IMR-90 (cell line): ENCODE results near the gene ZBTB47. TPM values are rescaled to one million over a fixed set of nuclear protein-coding genes. Genes with fewer than 3 reads are reported as not detected.
A peak's percentile ranks its signal among the peaks of the same experiment; 100 is the strongest.

Experiments
- ATAC-seq: fragments of 200-7000 bp; cut with Tn5 transposase; 2 replicates; pipeline ENCODE4 v1.9.1; 2020; ENCODE audit warnings: low read depth, mild to moderate bottlenecking, moderate library complexity
- BruUV-seq: library from RNA; stranded (reverse); fragments of 400-500 nt; replicated peaks from 2 replicates; lab custom pipeline; 2021; lab: Mats Ljungman, UMichigan
- CTCF ChIA-PET: fragments of 300-600 bp; formaldehyde crosslinking; extraction: SDS; loops from one replicate; lab custom pipeline; 2021; ENCODE audit warnings: antibody characterized with exemption; lab: Yijun Ruan, JAX
- POLR2A ChIA-PET: fragments of 300-600 bp; sonication (Branson Sonifier 250); formaldehyde crosslinking; loops from one replicate; lab custom pipeline; 2022; ENCODE audit warnings: antibody characterized with exemption; ENCODE audit not compliant: unreplicated experiment; lab: Charles Lee
- DNase-seq: peaks from one replicate; pipeline ENCODE4 v3.0.0; 2013
- H2AFZ ChIP-seq: replicated peaks from 2 replicates; pipeline ENCODE3; 2013; ENCODE audit warnings: low read length, mild to moderate bottlenecking; ENCODE audit not compliant: poor library complexity
- H2AK5ac ChIP-seq: 2 replicates; pipeline ENCODE4 v1.6.1; 2013; ENCODE audit warnings: low read depth, low read length, inconsistent platforms
- H2AK9ac ChIP-seq: replicated peaks from 2 replicates; pipeline ENCODE3; 2013; ENCODE audit warnings: mild to moderate bottlenecking, low read depth, low read length, moderate library complexity; ENCODE audit not compliant: poor library complexity
- H2BK120ac ChIP-seq: 2 replicates; pipeline ENCODE4 v1.6.1; 2013; ENCODE audit warnings: low read depth, low read length, inconsistent platforms
- H2BK15ac ChIP-seq: 3 replicates; pipeline ENCODE4 v1.6.1; 2013; ENCODE audit warnings: low read depth, low read length, inconsistent platforms
- H2BK20ac ChIP-seq: 2 replicates; pipeline ENCODE4 v1.6.1; 2013; ENCODE audit warnings: low read depth, mild to moderate bottlenecking, inconsistent platforms, low read length, moderate library complexity
- H2BK5ac ChIP-seq: 2 replicates; pipeline ENCODE4 v1.6.1; 2013; ENCODE audit warnings: mild to moderate bottlenecking, low read depth, low read length, inconsistent platforms; ENCODE audit not compliant: poor library complexity, severe bottlenecking
- H3K14ac ChIP-seq: replicated peaks from 2 replicates; pipeline ENCODE4 v1.6.1; 2013; ENCODE audit warnings: low read depth, low read length, inconsistent platforms
- H3K18ac ChIP-seq: 2 replicates; pipeline ENCODE4 v1.6.1; 2013; ENCODE audit warnings: low read depth, low read length, control low read depth
- H3K23ac ChIP-seq: 2 replicates; pipeline ENCODE4 v1.6.1; 2013; ENCODE audit warnings: low read depth, low read length, inconsistent platforms
- H3K27ac ChIP-seq: 2 replicates; pipeline ENCODE4 v1.5.1; 2013; ENCODE audit warnings: mild to moderate bottlenecking, control low read depth, low read length; ENCODE audit not compliant: insufficient read depth
- H3K27me3 ChIP-seq: 2 replicates; pipeline ENCODE4 v1.6.1; 2013; ENCODE audit warnings: low read length; ENCODE audit not compliant: control insufficient read depth, insufficient read depth
- H3K36me3 ChIP-seq: 2 replicates; pipeline ENCODE4 v1.6.1; 2013; ENCODE audit warnings: low read length, mixed read lengths; ENCODE audit not compliant: control insufficient read depth, insufficient read depth
- H3K4ac ChIP-seq: 2 replicates; pipeline ENCODE4 v1.6.1; 2013; ENCODE audit warnings: low read depth, low read length, inconsistent platforms
- H3K4me1 ChIP-seq: 2 replicates; pipeline ENCODE4 v1.6.1; 2013; ENCODE audit warnings: low read length, mixed read lengths; ENCODE audit not compliant: control insufficient read depth, insufficient read depth
- H3K4me2 ChIP-seq: 2 replicates; pipeline ENCODE4 v1.6.1; 2013; ENCODE audit warnings: low read depth, mild to moderate bottlenecking, control low read depth, low read length, moderate library complexity
- H3K4me3 ChIP-seq: 2 replicates; pipeline ENCODE4 v1.5.1; 2013; ENCODE audit warnings: low read depth, mild to moderate bottlenecking, control low read depth, low read length, moderate library complexity; ENCODE audit not compliant: insufficient read depth
- H3K56ac ChIP-seq: 2 replicates; pipeline ENCODE4 v1.6.1; 2013; ENCODE audit warnings: low read length, inconsistent platforms; ENCODE audit not compliant: insufficient read depth; ENCODE audit errors: extremely low read depth
- H3K79me1 ChIP-seq, 2 experiments: 2 replicates each; pipeline ENCODE4 v1.6.1; 2013; ENCODE audit warnings: low read length in 2 of 2, inconsistent platforms in 1 of 2, low read depth in 1 of 2
- H3K9ac ChIP-seq: 2 replicates; pipeline ENCODE4 v1.6.1; 2013; ENCODE audit warnings: low read depth, low read length, control low read depth
- H3K9me1 ChIP-seq: 2 replicates; pipeline ENCODE4 v1.6.1; 2013; ENCODE audit warnings: low read length, inconsistent platforms; ENCODE audit not compliant: insufficient read depth
- H3K9me3 ChIP-seq: 2 replicates; pipeline ENCODE4 v1.6.1; 2013; ENCODE audit warnings: low read length; ENCODE audit not compliant: control insufficient read depth, insufficient read depth
- H4K20me1 ChIP-seq: 2 replicates; pipeline ENCODE4 v1.6.1; 2013; ENCODE audit warnings: low read length, inconsistent platforms; ENCODE audit not compliant: insufficient read depth
- H4K5ac ChIP-seq: 2 replicates; pipeline ENCODE4 v1.6.1; 2013; ENCODE audit warnings: mild to moderate bottlenecking, low read depth, low read length, control low read depth
- H4K8ac ChIP-seq, 2 experiments: 2 replicates each; pipeline ENCODE4 v1.6.1; 2013; ENCODE audit warnings: low read depth in 2 of 2, low read length in 2 of 2, control low read depth in 1 of 2, inconsistent platforms in 1 of 2
- H4K91ac ChIP-seq: 2 replicates; pipeline ENCODE4 v1.6.1; 2013; ENCODE audit warnings: low read depth, low read length, inconsistent platforms; ENCODE audit not compliant: insufficient read depth
- CHD1 ChIP-seq: IDR thresholded peaks from 2 replicates; pipeline ENCODE4 v1.6.1; 2012; ENCODE audit warnings: low read depth, low read length, improper control_type of control experiment
- NFE2L2 ChIP-seq: fragments of 150-350 bp; IDR thresholded peaks from 2 replicates; pipeline ENCODE4 v1.6.1; 2016; ENCODE audit warnings: low read depth, mild to moderate bottlenecking, low read length
- SMC3 ChIP-seq: fragments of 150-350 bp; IDR thresholded peaks from 2 replicates; pipeline ENCODE4 v1.6.1; 2016; ENCODE audit warnings: low read depth, mild to moderate bottlenecking, antibody characterized with exemption, low read length, moderate library complexity
- WGBS, 2 experiments: methylation state at CpG; one replicate each; pipeline versions ENCODE4 v1.1.5 to v1.1.7; 2013; ENCODE audit warnings: missing lambda C conversion rate in 2 of 2; ENCODE audit not compliant: insufficient read length in 1 of 2; ENCODE audit errors: extremely low coverage in 2 of 2; 5-methylcytosine and 5-hydroxymethylcytosine counted together
- dilution Hi-C: fragments of 300-500 bp; cut with HindIII; formaldehyde crosslinking; loops from one replicate; pipeline ENCODE4 v1.14.3; 2018; ENCODE audit warnings: low sequenced_read_pairs; ENCODE audit not compliant: unreplicated experiment
- in situ Hi-C: fragments of 300-500 bp; cut with MboI; formaldehyde crosslinking; loops from 3 replicates; pipeline ENCODE4 v1.14.3; 2019; ENCODE audit warnings: low sequenced_read_pairs, inconsistent platforms, mixed read lengths
- intact Hi-C: fragments of 100-400 bp; cut with micrococcal nuclease; formaldehyde crosslinking; loops from 2 replicates; pipeline ENCODE4 v1.10.0; 2022
- polyA plus RNA-seq, 3 experiments: library from polyadenylated mRNA; depleted of rRNA; stranded (reverse); fragments of >200 nt; gene quantifications; 2 replicates each; pipeline ENCODE4 v1.2.3, GENCODE V29; 2012; ENCODE audit warnings: low replicate concordance in 1 of 3
- total RNA-seq: library from RNA; depleted of rRNA; stranded (reverse); fragments of >200 nt; gene quantifications from 2 replicates; pipeline ENCODE4 v1.2.3, GENCODE V29; 2012
- TF ChIP-seq, protein P1 (sequence below): fragments of 150-350 bp; IDR thresholded peaks from 2 replicates; pipeline ENCODE4 v1.6.1; 2016; ENCODE audit warnings: low read depth, mild to moderate bottlenecking, low read length, moderate library complexity, borderline replicate concordance

ZBTB47 gene
- total and polyA plus RNA-seq, 2 of the 4 experiments (the other 2 are of a cell fraction), result 10.9 to 16.8 TPM

DNA sequence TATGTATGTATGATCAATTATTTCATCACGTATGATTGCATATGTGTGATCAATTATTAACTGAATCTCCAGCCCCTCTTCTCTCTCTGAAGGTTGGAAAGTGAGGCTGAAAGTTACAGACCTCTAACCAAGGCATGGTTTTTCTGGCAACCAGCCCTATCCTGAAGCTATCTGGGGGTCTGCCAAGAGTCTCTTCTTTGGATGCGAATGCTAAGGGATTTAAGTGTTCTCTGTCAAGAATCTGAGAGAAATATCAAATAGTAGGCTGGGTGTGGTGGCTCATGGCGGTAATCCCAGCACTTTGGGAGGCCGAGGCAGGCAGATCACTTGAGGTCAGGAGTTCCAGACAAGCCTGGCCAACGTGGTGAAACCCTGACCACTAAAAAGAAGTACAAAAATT, 44.9 kb upstream of the ZBTB47 start:
- peaks cover 56% of the 10 kb centered on the region for H4K20me1 ChIP-seq
- H3K4me3 ChIP-seq, result no peak overlapping the region
- no peak overlapping the region for H4K8ac ChIP-seq
- no peak overlapping the region for H3K4me2 ChIP-seq
- H2AK5ac ChIP-seq, result no peak overlapping the region
- DNase-seq, result peak; percentile 21
- H3K9ac ChIP-seq, result no peak overlapping the region
- in situ Hi-C loops (no loop called here), intact Hi-C loops (no loop called here), dilution Hi-C loops (no loop called here)
- peaks cover 9% of the 10 kb centered on the region for H3K9me1 ChIP-seq
- no peak overlapping the region for H3K4ac ChIP-seq
- no peak overlapping the region for H2BK15ac ChIP-seq
- no peak overlapping the region for H3K27ac ChIP-seq
- H3K56ac ChIP-seq, result no peak overlapping the region
- 17% methylated on average over 1 of the region's 5 CpGs; no CpG with 5 or more reads in 1 of the 2 experiments for WGBS, 2 experiments
- BruUV-seq, result no TSS peak
- H3K23ac ChIP-seq, result no peak overlapping the region
- H4K5ac ChIP-seq, result no peak overlapping the region
- peaks cover 22% of the 10 kb centered on the region for H3K36me3 ChIP-seq
- no peak overlapping the region for H2BK5ac ChIP-seq
- H2AFZ ChIP-seq, result no peak overlapping the region
- no peak overlapping the region for H3K14ac ChIP-seq
- H3K9me3 ChIP-seq, result no peaks in the 10 kb centered on the region
- ATAC-seq, result no peak
- no peak overlapping the region for H2BK120ac ChIP-seq
- H4K91ac ChIP-seq, result no peak overlapping the region
- no peaks in the 10 kb centered on the region for H3K27me3 ChIP-seq
- CTCF ChIA-PET, result interaction anchor here (0.6 kb wide), 1 partner anchor 1126 kb away, joined by 3 read pairs; no protein-coding TSS in a partner anchor
- no peak overlapping the region for H3K18ac ChIP-seq
- TF ChIP-seq CHD1, result no peak
- TF ChIP-seq NFE2L2, result no peak
- no peak for TF ChIP-seq SMC3
- TF ChIP-seq, protein P1, sequence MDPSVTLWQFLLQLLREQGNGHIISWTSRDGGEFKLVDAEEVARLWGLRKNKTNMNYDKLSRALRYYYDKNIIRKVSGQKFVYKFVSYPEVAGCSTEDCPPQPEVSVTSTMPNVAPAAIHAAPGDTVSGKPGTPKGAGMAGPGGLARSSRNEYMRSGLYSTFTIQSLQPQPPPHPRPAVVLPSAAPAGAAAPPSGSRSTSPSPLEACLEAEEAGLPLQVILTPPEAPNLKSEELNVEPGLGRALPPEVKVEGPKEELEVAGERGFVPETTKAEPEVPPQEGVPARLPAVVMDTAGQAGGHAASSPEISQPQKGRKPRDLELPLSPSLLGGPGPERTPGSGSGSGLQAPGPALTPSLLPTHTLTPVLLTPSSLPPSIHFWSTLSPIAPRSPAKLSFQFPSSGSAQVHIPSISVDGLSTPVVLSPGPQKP, result no peak
- H2AK9ac ChIP-seq, result no peak overlapping the region
- peaks cover 4% of the 10 kb centered on the region for H3K4me1 ChIP-seq
- no peak overlapping the region for H2BK20ac ChIP-seq
- POLR2A ChIA-PET, result no interaction called here
- peaks cover 16 to 46% of the 10 kb centered on the region in 2 experiments for H3K79me1 ChIP-seq
